OCI-LY3 (cell line): Measurements from ENCODE around the gene BPIFB3.

ENCODE experiments used
- H2AFZ ChIP-seq: fragments of 200-600, 300-600 bp; shearing (Covaris generic); 2 replicates; pipeline ENCODE4 v1.6.0; 2014; ENCODE audit warnings: antibody characterized with exemption, low read depth, low read length
- H3K27ac ChIP-seq: fragments of 200-600, 300-600 bp; sonication (generic); 2 replicates; pipeline ENCODE4 v1.5.1; 2014; ENCODE audit warnings: mild to moderate bottlenecking, low read length, moderate library complexity, mixed read lengths
- H3K27me3 ChIP-seq: fragments of 200-600, 300-600 bp; sonication (generic); 2 replicates; pipeline ENCODE4 v1.6.1; 2014; ENCODE audit warnings: low read depth, low read length, mixed read lengths
- H3K36me3 ChIP-seq: fragments of 200-600, 300-600 bp; sonication (generic); replicated peaks from 2 replicates; pipeline ENCODE3; 2014; ENCODE audit warnings: low read depth, low read length, mixed read lengths
- H3K4me1 ChIP-seq: fragments of 300-600, 200-600 bp; sonication (generic); 2 replicates; pipeline ENCODE4 v1.6.1; 2014; ENCODE audit warnings: low read length, mixed read lengths
- H3K4me2 ChIP-seq: fragments of 200-600, 300-600 bp; sonication (generic); 2 replicates; pipeline ENCODE4 v1.6.1; 2014; ENCODE audit warnings: low read length, mixed read lengths
- H3K4me3 ChIP-seq: fragments of 300-600, 200-600 bp; sonication (generic); 2 replicates; pipeline ENCODE4 v1.5.1; 2014; ENCODE audit warnings: antibody characterized with exemption, mild to moderate bottlenecking, low read length, moderate library complexity
- H3K79me2 ChIP-seq: fragments of 300-600, 200-600 bp; shearing (Covaris generic); 2 replicates; pipeline ENCODE4 v1.6.1; 2014; ENCODE audit warnings: mild to moderate bottlenecking, low read length, mixed read lengths
- H3K9ac ChIP-seq: fragments of 300-600, 200-600 bp; shearing (Covaris generic); 2 replicates; pipeline ENCODE4 v1.6.0; 2014; ENCODE audit warnings: mild to moderate bottlenecking, low read length, moderate library complexity
- H3K9me3 ChIP-seq: fragments of 200-600, 300-600 bp; shearing (Covaris generic); 2 replicates; pipeline ENCODE4 v1.6.1; 2014; ENCODE audit warnings: low read length, mixed read lengths; ENCODE audit not compliant: insufficient read depth
- H4K20me1 ChIP-seq: fragments of 200-600, 300-600 bp; sonication (generic); 2 replicates; pipeline ENCODE4 v1.6.1; 2016; ENCODE audit warnings: low read length, mixed read lengths; ENCODE audit not compliant: insufficient read depth
- EZH2phosphoT487 ChIP-seq: fragments of 200-600 bp; shearing (Covaris generic); IDR thresholded peaks from 2 replicates; pipeline ENCODE4 v1.6.1; 2018; ENCODE audit warnings: antibody characterized with exemption, mixed run types, low read depth
- TF ChIP-seq, protein P1 (sequence below): fragments of 200-600, 300-600 bp; sonication (generic); IDR thresholded peaks from 2 replicates; pipeline ENCODE4 v1.5.1; 2014; ENCODE audit warnings: antibody characterized with exemption, low read length, low read depth

Gene BPIFB3

DNA sequence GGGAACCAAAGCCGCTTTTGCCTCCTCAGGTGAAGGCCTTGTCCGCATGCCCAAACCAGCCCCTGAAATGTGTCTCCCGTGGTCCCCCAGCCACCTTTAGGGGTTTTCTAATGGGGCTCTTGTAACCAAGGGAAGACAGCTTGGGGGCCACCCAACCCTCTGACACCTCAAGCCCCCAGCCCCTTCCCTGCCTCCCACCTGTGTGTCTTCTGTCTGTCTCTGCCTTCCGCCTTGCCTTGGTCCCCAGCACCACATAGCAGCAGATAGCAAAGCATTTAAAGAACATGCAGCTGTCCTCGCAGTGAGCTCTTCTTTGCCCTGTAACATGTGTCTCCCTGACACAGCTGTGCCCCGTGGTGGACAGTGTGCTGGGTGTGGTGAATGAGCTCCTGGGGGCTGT lies 9.6 kb downstream of the BPIFB3 start:
- Histone ChIP-seq H3K79me2 (no peaks in the 10 kb centered on the region), H3K27ac (no peak overlapping the region), H3K27me3 (no peaks in the 10 kb centered on the region), H4K20me1 (no peaks in the 10 kb centered on the region), H3K36me3 (no peaks in the 10 kb centered on the region), H2AFZ (no peak overlapping the region), H3K9me3 (no peaks in the 10 kb centered on the region), H3K4me3 (no peak overlapping the region), H3K4me1 (no peaks in the 10 kb centered on the region), H3K4me2 (no peak overlapping the region), H3K9ac (no peak overlapping the region)
- TF ChIP-seq, protein P1, sequence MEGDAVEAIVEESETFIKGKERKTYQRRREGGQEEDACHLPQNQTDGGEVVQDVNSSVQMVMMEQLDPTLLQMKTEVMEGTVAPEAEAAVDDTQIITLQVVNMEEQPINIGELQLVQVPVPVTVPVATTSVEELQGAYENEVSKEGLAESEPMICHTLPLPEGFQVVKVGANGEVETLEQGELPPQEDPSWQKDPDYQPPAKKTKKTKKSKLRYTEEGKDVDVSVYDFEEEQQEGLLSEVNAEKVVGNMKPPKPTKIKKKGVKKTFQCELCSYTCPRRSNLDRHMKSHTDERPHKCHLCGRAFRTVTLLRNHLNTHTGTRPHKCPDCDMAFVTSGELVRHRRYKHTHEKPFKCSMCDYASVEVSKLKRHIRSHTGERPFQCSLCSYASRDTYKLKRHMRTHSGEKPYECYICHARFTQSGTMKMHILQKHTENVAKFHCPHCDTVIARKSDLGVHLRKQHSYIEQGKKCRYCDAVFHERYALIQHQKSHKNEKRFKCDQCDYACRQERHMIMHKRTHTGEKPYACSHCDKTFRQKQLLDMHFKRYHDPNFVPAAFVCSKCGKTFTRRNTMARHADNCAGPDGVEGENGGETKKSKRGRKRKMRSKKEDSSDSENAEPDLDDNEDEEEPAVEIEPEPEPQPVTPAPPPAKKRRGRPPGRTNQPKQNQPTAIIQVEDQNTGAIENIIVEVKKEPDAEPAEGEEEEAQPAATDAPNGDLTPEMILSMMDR, result no peak
- no peak for TF ChIP-seq EZH2phosphoT487

DNA sequence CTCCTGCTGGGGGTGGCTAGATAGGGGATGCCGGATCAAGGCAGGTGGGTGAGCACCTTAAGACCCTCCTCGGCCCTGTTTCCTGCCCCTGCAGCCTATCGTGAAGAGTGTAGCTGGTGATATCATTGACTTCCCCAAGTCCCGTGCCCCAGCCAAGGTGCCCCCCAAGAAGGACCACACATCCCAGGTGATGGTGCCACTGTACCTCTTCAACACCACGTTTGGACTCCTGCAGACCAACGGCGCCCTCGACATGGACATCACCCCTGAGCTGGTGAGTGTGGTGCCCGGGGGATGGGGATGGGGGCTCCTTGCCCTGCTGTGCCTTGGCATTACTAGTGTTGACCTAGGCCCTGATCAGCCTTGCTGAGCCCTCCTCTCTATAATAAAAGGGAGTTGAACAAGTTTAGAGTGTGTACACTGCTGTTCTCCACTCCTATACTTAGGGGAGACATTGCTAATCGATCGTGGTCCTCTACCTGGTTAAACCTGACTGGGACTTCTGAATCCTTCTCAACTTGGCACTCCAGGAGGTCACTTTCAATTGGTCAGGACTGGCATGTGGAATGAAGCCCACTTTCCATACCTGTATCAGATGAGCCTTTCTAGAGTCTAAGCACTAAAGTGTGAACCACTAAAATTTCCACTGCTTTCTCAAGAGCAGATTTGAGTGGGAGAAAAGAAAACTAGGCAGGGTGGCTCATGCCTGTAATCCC lies 11.0 kb downstream of the BPIFB3 start:
- H3K9me3 ChIP-seq, result no peaks in the 10 kb centered on the region
- H3K4me3 ChIP-seq, result no peak overlapping the region
- H4K20me1 ChIP-seq, result no peaks in the 10 kb centered on the region

DNA sequence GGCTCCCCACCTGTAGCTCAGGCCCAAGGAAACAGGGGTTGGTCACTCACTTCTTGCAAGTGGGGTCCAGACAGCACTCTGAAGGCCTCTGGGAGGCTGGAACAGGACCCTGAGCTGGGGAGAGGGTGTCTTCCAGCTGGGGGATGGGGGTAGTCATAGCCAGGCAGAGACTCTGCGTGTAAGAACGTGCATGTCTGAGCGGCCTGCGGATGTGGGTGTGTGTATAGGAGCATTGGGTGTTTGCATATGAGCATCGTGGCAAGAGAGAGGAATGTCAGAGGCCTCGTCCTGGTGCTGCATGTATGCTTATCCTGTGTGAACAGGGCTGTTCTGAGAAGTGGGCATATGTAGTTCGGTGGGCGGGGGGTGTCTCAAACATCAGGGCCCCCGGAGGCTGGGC lies 12.1 kb downstream of the BPIFB3 start:
- Histone ChIP-seq H3K4me3 (no peak overlapping the region), H3K27ac (no peak overlapping the region), H4K20me1 (no peaks in the 10 kb centered on the region), H3K9me3 (no peaks in the 10 kb centered on the region), H3K36me3 (no peaks in the 10 kb centered on the region), H3K79me2 (no peaks in the 10 kb centered on the region), H2AFZ (no peak overlapping the region), H3K27me3 (no peaks in the 10 kb centered on the region), H3K4me1 (no peaks in the 10 kb centered on the region), H3K4me2 (no peak overlapping the region), H3K9ac (no peak overlapping the region)
- TF ChIP-seq, protein P1, result no peak
- no peak for TF ChIP-seq EZH2phosphoT487

More for the DNA sequence above, 11.0 kb downstream of the BPIFB3 start:
- no peak overlapping the region for H3K27ac ChIP-seq
- no peak overlapping the region for H3K9ac ChIP-seq
- H3K27me3 ChIP-seq, result no peaks in the 10 kb centered on the region
- H2AFZ ChIP-seq, result no peak overlapping the region
- H3K4me2 ChIP-seq, result no peak overlapping the region
- no peaks in the 10 kb centered on the region for H3K4me1 ChIP-seq
- no peak for TF ChIP-seq EZH2phosphoT487
- TF ChIP-seq, protein P1, result no peak
- H3K79me2 ChIP-seq, result no peaks in the 10 kb centered on the region
- no peaks in the 10 kb centered on the region for H3K36me3 ChIP-seq

DNA sequence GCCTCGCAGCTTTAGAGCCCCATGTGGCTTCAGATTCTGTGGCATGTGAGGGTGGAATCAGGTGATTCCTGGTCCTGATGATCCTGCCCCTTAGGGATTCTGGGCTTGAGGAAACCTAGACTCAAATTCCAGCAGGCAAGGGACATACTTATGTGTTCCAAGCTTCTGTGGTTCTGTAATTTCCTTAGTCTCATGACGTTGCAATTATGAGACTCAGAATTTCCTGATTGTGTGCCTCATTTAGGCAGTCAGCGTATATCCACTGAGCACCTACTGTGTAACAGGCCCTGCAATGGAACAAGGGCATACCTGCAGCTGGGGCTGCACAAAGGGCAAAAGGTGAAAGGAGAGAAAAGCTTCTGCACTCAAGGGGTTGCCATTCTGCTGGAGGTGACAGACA lies 14.1 kb downstream of the BPIFB3 start:
- Histone ChIP-seq H2AFZ (no peak overlapping the region), H3K4me3 (no peak overlapping the region), H4K20me1 (no peaks in the 10 kb centered on the region), H3K36me3 (no peaks in the 10 kb centered on the region), H3K4me1 (no peaks in the 10 kb centered on the region), H3K27ac (no peak overlapping the region), H3K9me3 (no peaks in the 10 kb centered on the region), H3K79me2 (no peaks in the 10 kb centered on the region), H3K9ac (no peak overlapping the region), H3K27me3 (0 out of 2 replicates have a peak, but pooled peaks cover 7% of the 10 kb centered on the region), H3K4me2 (no peak overlapping the region)
- no peak for TF ChIP-seq EZH2phosphoT487
- TF ChIP-seq, protein P1, result no peak
